Thoracic aorta (tissue), 2 donors: ENCODE measurements around the gene SLC26A5. TPM values are rescaled to one million over a fixed set of nuclear protein-coding genes. Genes with fewer than 3 reads are reported as not detected.
A peak's percentile ranks its signal among the peaks of the same experiment; 100 is the strongest.

Source experiments
- ATAC-seq: fragments of 150-250 bp; one replicate; pipeline ENCODE4 v1.8.0; 2017; ENCODE audit warnings: low read depth; ENCODE audit not compliant: insufficient number of reproducible peaks, low FRiP score
- DNase-seq: peaks from one replicate; pipeline ENCODE4 v3.0.0-alpha.2; 2020; ENCODE audit warnings: low spot score
- H3K27ac ChIP-seq, 2 donors: fragments of 200-600 bp; sonication (generic); 1 replicate in 1 of 2; 2 replicates in 1 of 2; pipeline ENCODE4 v1.5.1; 2016; ENCODE audit warnings: mild to moderate bottlenecking in 2 of 2, moderate library complexity in 2 of 2
- H3K27me3 ChIP-seq: fragments of 200-600 bp; sonication (generic); replicated peaks from 2 replicates; pipeline ENCODE4 v1.6.0; 2016; ENCODE audit warnings: mild to moderate bottlenecking; ENCODE audit not compliant: insufficient read depth
- H3K36me3 ChIP-seq: fragments of 200-600 bp; sonication (generic); one replicate; pipeline ENCODE4 v1.5.1; 2016
- H3K4me1 ChIP-seq, 2 donors: fragments of 200-600 bp; sonication (generic); 1 replicate in 1 of 2; 2 replicates in 1 of 2; pipeline versions ENCODE4 v1.5.1 to v1.6.0; 2016; ENCODE audit warnings: low read depth in 2 of 2, mild to moderate bottlenecking in 1 of 2; ENCODE audit not compliant: control insufficient read depth in 1 of 2
- H3K4me3 ChIP-seq: fragments of 200-600 bp; sonication (generic); 2 replicates; pipeline ENCODE4 v1.5.1; 2016; ENCODE audit warnings: mild to moderate bottlenecking
- H3K9me3 ChIP-seq: fragments of 200-600 bp; sonication (generic); 2 replicates; pipeline ENCODE4 v1.5.1; 2016
- CTCF ChIP-seq: fragments of 200-600 bp; sonication (generic); IDR thresholded peaks from one replicate; pipeline ENCODE4 v1.5.1; 2019; ENCODE audit warnings: antibody characterized with exemption
- total RNA-seq, 2 donors: library from RNA; depleted of rRNA; stranded (reverse); fragments of >200 nt; gene quantifications; one replicate each; pipeline versions ENCODE4 v1.1.0 to v1.2.3, GENCODE V29; 2016

SLC26A5 gene
- total RNA-seq, 2 donors from 2014 or later = not detected

DNA sequence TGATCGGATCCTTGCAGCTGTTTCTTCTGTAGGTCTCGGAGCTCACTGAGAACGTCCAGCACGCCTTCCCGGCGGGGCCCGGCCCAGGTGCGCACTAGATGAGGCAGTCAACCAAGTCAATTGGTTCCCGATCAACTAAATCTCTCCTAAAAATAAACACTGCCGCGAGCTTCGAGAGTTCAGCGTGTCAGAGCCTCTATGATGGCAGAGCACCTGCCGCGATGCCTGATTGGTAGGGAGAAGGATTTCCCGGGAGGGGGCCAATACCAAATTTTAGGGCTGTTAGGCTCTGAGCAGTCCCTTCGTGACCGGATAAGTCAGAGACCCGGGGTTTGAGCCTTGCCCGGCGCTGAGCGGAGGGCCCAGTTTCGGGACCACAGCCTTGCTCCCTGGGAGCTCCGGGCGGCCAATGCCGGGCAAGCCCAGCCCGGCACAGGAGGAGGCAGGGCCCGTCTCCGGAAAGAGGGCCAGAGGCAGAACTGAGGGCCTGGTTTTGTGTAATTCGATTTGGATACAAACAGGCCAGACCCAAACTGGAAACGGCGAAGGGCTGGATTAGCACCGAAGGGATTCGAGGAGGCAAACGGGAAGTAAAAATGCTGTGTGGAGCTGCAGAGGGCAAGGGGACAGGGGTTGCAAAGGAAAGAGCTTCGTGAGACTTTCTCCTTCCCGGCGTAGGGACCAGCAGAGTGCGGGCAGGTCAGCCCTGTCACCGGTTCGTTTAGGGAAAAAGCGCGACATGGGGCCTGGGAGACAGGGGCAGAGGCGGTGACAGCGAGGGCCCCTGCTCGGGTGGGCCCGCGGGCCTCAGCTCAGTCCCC is 569 bp downstream of the SLC26A5 start:
- no peak for DNase-seq
- H3K27ac ChIP-seq = no peak overlapping the region

GRCh38 chr7:103439661-103440060 is 6.3 kb downstream of the SLC26A5 start:
- H3K9me3 ChIP-seq = no peaks in the 10 kb centered on the region
- no peak for ATAC-seq
- TF ChIP-seq CTCF = no peak

More for the DNA sequence above, 569 bp downstream of the SLC26A5 start:
- Histone ChIP-seq H3K4me3 (peak overlapping the region; percentile 67), H3K9me3 (no peaks in the 10 kb centered on the region), H3K27me3 (no peaks in the 10 kb centered on the region), H3K36me3 (no peaks in the 10 kb centered on the region), H3K4me1 (peaks cover 8 to 10% of the 10 kb centered on the region in 2 donors)
- ATAC-seq = no peak
- TF ChIP-seq CTCF = no peak

GRCh38 chr7:103437623-103438022 is 8.4 kb downstream of the SLC26A5 start:
- no peaks in the 10 kb centered on the region for H3K9me3 ChIP-seq
- no peak overlapping the region for H3K27ac ChIP-seq
- DNase-seq (no peak), ATAC-seq (no peak)
- peaks cover 0 to 3% of the 10 kb centered on the region in 2 donors for H3K4me1 ChIP-seq
- TF ChIP-seq CTCF = no peak
- H3K4me3 ChIP-seq = no peak overlapping the region
- H3K27me3 ChIP-seq = no peaks in the 10 kb centered on the region
- H3K36me3 ChIP-seq = no peaks in the 10 kb centered on the region

More at GRCh38 chr7:103439661-103440060, 6.3 kb downstream of the SLC26A5 start:
- DNase-seq = no peak
- Histone ChIP-seq H3K27ac (no peak overlapping the region), H3K4me3 (no peak overlapping the region), H3K36me3 (no peaks in the 10 kb centered on the region), H3K27me3 (no peaks in the 10 kb centered on the region), H3K4me1 (no peaks in the 10 kb centered on the region)

GRCh38 chr7:103432712-103433111 is 13.3 kb downstream of the SLC26A5 start:
- H3K36me3 ChIP-seq = no peaks in the 10 kb centered on the region
- H3K27ac ChIP-seq = no peak overlapping the region
- H3K4me3 ChIP-seq = no peak overlapping the region
- peaks cover 0 to 3% of the 10 kb centered on the region in 2 donors for H3K4me1 ChIP-seq
- ATAC-seq (no peak), DNase-seq (no peak)
- H3K9me3 ChIP-seq = no peaks in the 10 kb centered on the region
- no peaks in the 10 kb centered on the region for H3K27me3 ChIP-seq
- TF ChIP-seq CTCF = no peak

GRCh38 chr7:103425177-103425576 is 20.8 kb downstream of the SLC26A5 start:
- ATAC-seq = no peak
- no peak for DNase-seq
- Histone ChIP-seq H3K27ac (no peak overlapping the region), H3K27me3 (no peaks in the 10 kb centered on the region), H3K4me3 (no peak overlapping the region), H3K9me3 (no peaks in the 10 kb centered on the region), H3K36me3 (no peaks in the 10 kb centered on the region), H3K4me1 (no peaks in the 10 kb centered on the region)
- TF ChIP-seq CTCF = no peak
